Panc1 (cell line): ENCODE measurements around the gene OPA1. TPM values are rescaled to one million over a fixed set of nuclear protein-coding genes. Genes with fewer than 3 reads are reported as not detected.

Experiments used
- ATAC-seq: fragments of 200-7000 bp; cut with Tn5 transposase; 2 replicates; pipeline ENCODE4 v1.9.1; 2020; ENCODE audit warnings: mild to moderate bottlenecking, moderate library complexity
- BruUV-seq: library from RNA; stranded (reverse); fragments of 400-500 nt; replicated peaks from 2 replicates; lab custom pipeline; 2021; lab: Mats Ljungman, UMichigan
- CTCF ChIA-PET: fragments of 300-600 bp; sonication (Branson Sonifier 250); formaldehyde crosslinking; loops from one replicate; lab custom pipeline; 2022; ENCODE audit warnings: antibody characterized with exemption; lab: Charles Lee
- POLR2A ChIA-PET: fragments of 300-600 bp; sonication (Branson Sonifier 250); formaldehyde crosslinking; loops from one replicate; lab custom pipeline; 2022; ENCODE audit warnings: antibody characterized with exemption; lab: Charles Lee
- DNase-seq: peaks from one replicate; pipeline ENCODE4 v3.0.0-alpha.2; 2010; ENCODE audit warnings: low read depth, low spot score
- H3K27ac ChIP-seq: 2 replicates; pipeline ENCODE4 v1.5.1; 2011; ENCODE audit warnings: mild to moderate bottlenecking, low read length, inconsistent platforms
- H3K27me3 ChIP-seq: fragments of 200-500 bp; sonication (Bioruptor generic); 2 replicates; pipeline ENCODE4 v1.6.0; 2014; ENCODE audit warnings: low read length, inconsistent platforms; ENCODE audit not compliant: control insufficient read depth, insufficient read depth
- H3K36me3 ChIP-seq: fragments of 200-500 bp; sonication (Bioruptor generic); 2 replicates; pipeline ENCODE4 v1.5.1; 2014; ENCODE audit warnings: inconsistent platforms, mild to moderate bottlenecking, low read length, moderate library complexity; ENCODE audit not compliant: control insufficient read depth, insufficient read depth
- H3K4me1 ChIP-seq: 2 replicates; pipeline ENCODE4 v1.5.1; 2011; ENCODE audit warnings: inconsistent platforms, mild to moderate bottlenecking, low read length, moderate library complexity; ENCODE audit not compliant: control insufficient read depth, insufficient read depth
- H3K4me3 ChIP-seq, 2 experiments: 2 replicates each; pipeline ENCODE4 v1.5.1; 2011 to 2012; ENCODE audit warnings: low read depth in 2 of 2, low read length in 2 of 2, mild to moderate bottlenecking in 2 of 2, inconsistent platforms in 1 of 2, moderate library complexity in 1 of 2
- H3K9me3 ChIP-seq: fragments of 200-500 bp; sonication (Bioruptor generic); 2 replicates; pipeline ENCODE4 v1.5.1; 2014; ENCODE audit warnings: low read depth, mild to moderate bottlenecking, inconsistent platforms, low read length, moderate library complexity; ENCODE audit not compliant: control insufficient read depth, insufficient read depth
- CTCF ChIP-seq: fragments of 450-650 bp; IDR thresholded peaks from 2 replicates; pipeline ENCODE4 v1.5.1; 2017; ENCODE audit warnings: mild to moderate bottlenecking
- POLR2AphosphoS5 ChIP-seq: IDR thresholded peaks from 2 replicates; pipeline ENCODE4 v1.6.1; 2012; ENCODE audit warnings: mild to moderate bottlenecking, low read depth, low read length, moderate library complexity
- REST ChIP-seq, 2 experiments: IDR thresholded peaks; 2 replicates each; pipeline ENCODE4 v1.6.1; 2011 to 2012; ENCODE audit warnings: low read depth in 2 of 2, control low read depth in 1 of 2, low read length in 1 of 2, mild to moderate bottlenecking in 1 of 2, moderate library complexity in 1 of 2; ENCODE audit not compliant: insufficient read depth in 1 of 2
- SIN3A ChIP-seq: IDR thresholded peaks from 2 replicates; pipeline ENCODE4 v1.6.1; 2012; ENCODE audit warnings: low read depth, mild to moderate bottlenecking, low read length, moderate library complexity, borderline replicate concordance; ENCODE audit not compliant: insufficient read depth
- TCF7L2 ChIP-seq: IDR thresholded peaks from 2 replicates; pipeline ENCODE4 v1.6.1; 2011; ENCODE audit warnings: mild to moderate bottlenecking, low read depth, low read length, inconsistent platforms
- in situ Hi-C: cut with HindIII; loops from 2 replicates; pipeline ENCODE4 v1.10.0; 2016; ENCODE audit warnings: low sequenced_read_pairs, low pct_unique_long_range_greater_than_20kb
- intact Hi-C: fragments of 100-400 bp; cut with micrococcal nuclease; formaldehyde crosslinking; loops from one replicate; pipeline ENCODE4 v1.10.0; 2022; ENCODE audit not compliant: unreplicated experiment
- total RNA-seq: library from RNA; stranded (reverse); gene quantifications from one replicate; pipeline ENCODE4 v1.2.1, GENCODE V29; 2021; ENCODE audit not compliant: unreplicated experiment

Gene OPA1
- total RNA-seq, 1 experiment from 2014 or later, result 109 TPM

- H3K9me3 ChIP-seq, result no peaks in the 10 kb centered on the region
- peaks cover 10% of the 10 kb centered on the region for H3K27me3 ChIP-seq
- no peak for TF ChIP-seq TCF7L2
- H3K4me1 ChIP-seq, result no peaks in the 10 kb centered on the region
- no TSS peak for BruUV-seq
- H3K4me3 ChIP-seq, result no peak overlapping the region
- in situ Hi-C loops, result no loop called here
- CTCF ChIA-PET, result no interaction called here
- DNase-seq (no peak), ATAC-seq (no peak)
- intact Hi-C loops, result no loop called here
- no peak overlapping the region for H3K27ac ChIP-seq
- POLR2A ChIA-PET, result no interaction called here
- H3K36me3 ChIP-seq, result no peaks in the 10 kb centered on the region
These were observed 36.2 kb upstream of the OPA1 start for GRCh38 chr3:193556841-193557240.

GRCh38 chr3:193559100-193559499 lies 33.9 kb upstream of the OPA1 start:
- in situ Hi-C loops (no loop called here), intact Hi-C loops (no loop called here)
- H3K27ac ChIP-seq, result no peak overlapping the region
- ChIA-PET CTCF (no interaction called here), POLR2A (no interaction called here)
- ATAC-seq, result no peak
- H3K27me3 ChIP-seq, result peaks cover 3% of the 10 kb centered on the region; the same call in 1 of the 2 replicates
- H3K4me3 ChIP-seq, result no peak overlapping the region
- no peaks in the 10 kb centered on the region for H3K36me3 ChIP-seq
- no peak for DNase-seq
- no peaks in the 10 kb centered on the region for H3K9me3 ChIP-seq
- TF ChIP-seq REST (IDR thresholded peaks at IDR 0.05; ENCODE audit: insufficient read depth in 1 of 2, low read depth in 2 of 2, low read length in 1 of 2) (no peak), CTCF (no peak), SIN3A (no peak), TCF7L2 (no peak), POLR2AphosphoS5 (no peak)
- BruUV-seq, result no TSS peak
- no peaks in the 10 kb centered on the region for H3K4me1 ChIP-seq

GRCh38 chr3:193560091-193560490 lies 32.9 kb upstream of the OPA1 start:
- ATAC-seq (no peak), DNase-seq (no peak)
- Histone ChIP-seq H3K4me1 (no peaks in the 10 kb centered on the region), H3K9me3 (no peaks in the 10 kb centered on the region), H3K36me3 (no peaks in the 10 kb centered on the region), H3K27ac (no peak overlapping the region), H3K4me3 (no peak overlapping the region), H3K27me3 (no peaks in the 10 kb centered on the region; the same call in 1 of the 2 replicates)
- BruUV-seq, result no TSS peak
- POLR2A ChIA-PET, result no interaction called here
- in situ Hi-C loops, result no loop called here
- TF ChIP-seq TCF7L2 (no peak), REST (IDR thresholded peaks at IDR 0.05; ENCODE audit: insufficient read depth in 1 of 2, low read depth in 2 of 2, low read length in 1 of 2) (no peak), SIN3A (no peak), POLR2AphosphoS5 (no peak), CTCF (no peak)
- intact Hi-C loops, result no loop called here
- CTCF ChIA-PET, result interaction anchor here (0.6 kb wide), 1 partner anchor 11 kb away, joined by 4 read pairs; no protein-coding TSS in a partner anchor
